GM12892 (cell line): Measurements from ENCODE around the gene ZSCAN10.

ENCODE experiments used
- POLR2A ChIP-seq: IDR thresholded peaks from 2 replicates; pipeline ENCODE4 v1.6.1; 2011; ENCODE audit warnings: low read depth, low read length, control low read depth
- POLR2AphosphoS5 ChIP-seq: IDR thresholded peaks from 2 replicates; pipeline ENCODE4 v1.6.1; 2011; ENCODE audit warnings: low read depth, low read length, control low read depth
- TAF1 ChIP-seq: IDR thresholded peaks from 2 replicates; pipeline ENCODE4 v1.6.1; 2011; ENCODE audit warnings: low read depth, mild to moderate bottlenecking, control low read depth, low read length, borderline replicate concordance

- TF ChIP-seq POLR2AphosphoS5 = no peak
- TF ChIP-seq TAF1 = no peak
- TF ChIP-seq POLR2A = no peak
Observed at GRCh38 chr16:3054965-3055733, 43.9 kb downstream of the ZSCAN10 start.
